ENCODE results near the gene UBAP2L. TPM values are rescaled to one million over a fixed set of nuclear protein-coding genes. Genes with fewer than 3 reads are reported as not detected.

Gene UBAP2L
- total and polyA plus RNA-seq, 9 of the 15 experiments (the other 6 are each of a cell fraction or from before 2014, with no cell fraction given) = 75.0 to 245 (median 119) TPM

DNA sequence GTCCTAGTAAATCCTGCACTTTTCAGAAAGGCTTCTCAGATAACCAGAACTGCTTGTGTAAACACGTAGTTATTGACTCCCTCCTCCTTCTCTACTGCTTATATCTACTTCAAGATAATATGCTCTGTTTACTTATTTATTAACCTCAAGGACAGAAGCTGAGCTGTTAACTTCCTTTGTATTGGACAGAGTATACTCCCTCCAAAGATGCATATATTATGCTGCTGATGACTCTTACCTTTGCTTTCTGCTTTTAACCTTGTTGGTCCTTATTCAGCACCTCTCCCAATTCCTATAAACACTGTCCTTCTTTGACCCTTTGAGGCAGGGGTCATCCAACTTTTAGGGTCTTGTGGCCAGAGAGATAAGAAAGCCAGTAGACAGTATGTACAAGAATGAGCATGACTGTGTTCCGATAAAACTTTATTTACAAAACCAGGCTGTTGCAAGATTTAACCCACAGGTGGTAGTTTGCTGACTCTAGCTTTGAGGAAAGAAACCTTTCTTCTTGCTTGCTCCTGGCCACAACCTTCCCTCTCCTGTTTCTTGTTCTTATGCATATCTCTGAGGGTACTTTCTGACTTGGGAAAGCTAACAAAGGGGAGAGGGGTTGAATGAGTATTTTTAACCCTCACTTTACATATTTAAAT, 33.8 kb upstream of the UBAP2L start (continued):
- TF ChIP-seq, protein P1, sequence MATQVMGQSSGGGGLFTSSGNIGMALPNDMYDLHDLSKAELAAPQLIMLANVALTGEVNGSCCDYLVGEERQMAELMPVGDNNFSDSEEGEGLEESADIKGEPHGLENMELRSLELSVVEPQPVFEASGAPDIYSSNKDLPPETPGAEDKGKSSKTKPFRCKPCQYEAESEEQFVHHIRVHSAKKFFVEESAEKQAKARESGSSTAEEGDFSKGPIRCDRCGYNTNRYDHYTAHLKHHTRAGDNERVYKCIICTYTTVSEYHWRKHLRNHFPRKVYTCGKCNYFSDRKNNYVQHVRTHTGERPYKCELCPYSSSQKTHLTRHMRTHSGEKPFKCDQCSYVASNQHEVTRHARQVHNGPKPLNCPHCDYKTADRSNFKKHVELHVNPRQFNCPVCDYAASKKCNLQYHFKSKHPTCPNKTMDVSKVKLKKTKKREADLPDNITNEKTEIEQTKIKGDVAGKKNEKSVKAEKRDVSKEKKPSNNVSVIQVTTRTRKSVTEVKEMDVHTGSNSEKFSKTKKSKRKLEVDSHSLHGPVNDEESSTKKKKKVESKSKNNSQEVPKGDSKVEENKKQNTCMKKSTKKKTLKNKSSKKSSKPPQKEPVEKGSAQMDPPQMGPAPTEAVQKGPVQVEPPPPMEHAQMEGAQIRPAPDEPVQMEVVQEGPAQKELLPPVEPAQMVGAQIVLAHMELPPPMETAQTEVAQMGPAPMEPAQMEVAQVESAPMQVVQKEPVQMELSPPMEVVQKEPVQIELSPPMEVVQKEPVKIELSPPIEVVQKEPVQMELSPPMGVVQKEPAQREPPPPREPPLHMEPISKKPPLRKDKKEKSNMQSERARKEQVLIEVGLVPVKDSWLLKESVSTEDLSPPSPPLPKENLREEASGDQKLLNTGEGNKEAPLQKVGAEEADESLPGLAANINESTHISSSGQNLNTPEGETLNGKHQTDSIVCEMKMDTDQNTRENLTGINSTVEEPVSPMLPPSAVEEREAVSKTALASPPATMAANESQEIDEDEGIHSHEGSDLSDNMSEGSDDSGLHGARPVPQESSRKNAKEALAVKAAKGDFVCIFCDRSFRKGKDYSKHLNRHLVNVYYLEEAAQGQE (IDR thresholded peaks at IDR 0.05; ENCODE audit: borderline replicate concordance) = no peak; the same call in 1 of the 2 replicates
- TF ChIP-seq, protein P1 (CRISPR knock-in tag; IDR thresholded peaks at IDR 0.05; ENCODE audit: low read depth) = no peak
- no peak for TF ChIP-seq ZNF174 (CRISPR knock-in tag; IDR thresholded peaks at IDR 0.05)
- no peak for TF ChIP-seq POLR2A (conservative IDR thresholded peaks at IDR 0.05)
- no peak for TF ChIP-seq RHOXF2B (CRISPR knock-in tag; conservative IDR thresholded peaks at IDR 0.05)
- TF ChIP-seq, protein P2, sequence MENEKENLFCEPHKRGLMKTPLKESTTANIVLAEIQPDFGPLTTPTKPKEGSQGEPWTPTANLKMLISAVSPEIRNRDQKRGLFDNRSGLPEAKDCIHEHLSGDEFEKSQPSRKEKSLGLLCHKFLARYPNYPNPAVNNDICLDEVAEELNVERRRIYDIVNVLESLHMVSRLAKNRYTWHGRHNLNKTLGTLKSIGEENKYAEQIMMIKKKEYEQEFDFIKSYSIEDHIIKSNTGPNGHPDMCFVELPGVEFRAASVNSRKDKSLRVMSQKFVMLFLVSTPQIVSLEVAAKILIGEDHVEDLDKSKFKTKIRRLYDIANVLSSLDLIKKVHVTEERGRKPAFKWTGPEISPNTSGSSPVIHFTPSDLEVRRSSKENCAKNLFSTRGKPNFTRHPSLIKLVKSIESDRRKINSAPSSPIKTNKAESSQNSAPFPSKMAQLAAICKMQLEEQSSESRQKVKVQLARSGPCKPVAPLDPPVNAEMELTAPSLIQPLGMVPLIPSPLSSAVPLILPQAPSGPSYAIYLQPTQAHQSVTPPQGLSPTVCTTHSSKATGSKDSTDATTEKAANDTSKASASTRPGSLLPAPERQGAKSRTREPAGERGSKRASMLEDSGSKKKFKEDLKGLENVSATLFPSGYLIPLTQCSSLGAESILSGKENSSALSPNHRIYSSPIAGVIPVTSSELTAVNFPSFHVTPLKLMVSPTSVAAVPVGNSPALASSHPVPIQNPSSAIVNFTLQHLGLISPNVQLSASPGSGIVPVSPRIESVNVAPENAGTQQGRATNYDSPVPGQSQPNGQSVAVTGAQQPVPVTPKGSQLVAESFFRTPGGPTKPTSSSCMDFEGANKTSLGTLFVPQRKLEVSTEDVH (IDR thresholded peaks at IDR 0.05; ENCODE audit: low read depth, partially characterized antibody) = peak; percentile 28
- TF ChIP-seq ZNF384 (IDR thresholded peaks at IDR 0.05; ENCODE audit: low read depth, low read length) = peak; percentile 50; the same call in 1 of the 2 replicates
- no peak for TF ChIP-seq ZSCAN32 (CRISPR knock-in tag; IDR thresholded peaks at IDR 0.05)
- no peak for TF ChIP-seq SIN3B (IDR thresholded peaks at IDR 0.05; ENCODE audit: low read depth)
- peak; percentile 54 for TF ChIP-seq L3MBTL2 (IDR thresholded peaks at IDR 0.05)
- TF ChIP-seq OTX1 (CRISPR knock-in tag; IDR thresholded peaks at IDR 0.05) = no peak
- no peak for TF ChIP-seq ZSCAN29 (IDR thresholded peaks at IDR 0.05)
- TF ChIP-seq IFI16 (CRISPR knock-in tag; IDR thresholded peaks at IDR 0.05) = no peak
- peak; percentile 90 for TF ChIP-seq HDAC2 (IDR thresholded peaks at IDR 0.05)
- TF ChIP-seq NCOA4 (IDR thresholded peaks at IDR 0.05; ENCODE audit: partially characterized antibody) = no peak
- TF ChIP-seq FOS (IDR thresholded peaks at IDR 0.05; ENCODE audit: extremely low read depth, insufficient read length) = no peak
- TF ChIP-seq POLR2AphosphoS5 (IDR thresholded peaks at IDR 0.05; ENCODE audit: control insufficient read depth, insufficient read depth, low read depth, low read length) = 0 out of 2 replicates have a peak, but pooled peaks have one; percentile 57
- TF ChIP-seq CBX1 (IDR thresholded peaks at IDR 0.05; ENCODE audit: low read depth) = no peak
- TF ChIP-seq SRSF7 (optimal IDR thresholded peaks at IDR 0.05; ENCODE audit: low read depth, low read length) = no peak
- TF ChIP-seq SP1 (CRISPR knock-in tag; IDR thresholded peaks at IDR 0.05) = peak; percentile 41; the same call in 1 of the 2 replicates
- TF ChIP-seq STAG1 (CRISPR knock-in tag; IDR thresholded peaks at IDR 0.05; ENCODE audit: borderline replicate concordance) = no peak
